ENCODE results near the gene PTPRD. TPM values are rescaled to one million over a fixed set of nuclear protein-coding genes. Genes with fewer than 3 reads are reported as not detected.

Gene PTPRD
- total RNA-seq, 1 experiment from 2014 or later, result 32.5 TPM

GRCh38 chr9:9913276-9913832 lies 699.4 kb downstream of the PTPRD start:
- Histone ChIP-seq H4K8ac (replicated peaks; ENCODE audit: insufficient read length, low read depth, low read length) (no peak overlapping the region), H4K20me1 (ENCODE audit: control insufficient read depth, insufficient read depth, insufficient read length) (no peaks in the 10 kb centered on the region), H3K56ac (ENCODE audit: insufficient read length, low read depth, low read length) (no peak overlapping the region), H3K27me3 (ENCODE audit: insufficient read depth, low read length) (no peaks in the 10 kb centered on the region), H2BK5ac (ENCODE audit: insufficient read length, low read length) (no peak overlapping the region), H2BK12ac (ENCODE audit: insufficient read length, low read depth, low read length) (no peak overlapping the region), H2BK15ac (ENCODE audit: low read depth, low read length) (no peak overlapping the region), H3K4me2 (ENCODE audit: insufficient read depth, insufficient read length, low read length) (no peak overlapping the region), H4K91ac (ENCODE audit: insufficient read length, low read depth, low read length) (no peak overlapping the region), H2BK20ac (ENCODE audit: low read depth, low read length, poor library complexity, severe bottlenecking) (no peak overlapping the region), H2AFZ (ENCODE audit: low read length) (no peak overlapping the region), H3K79me1 (ENCODE audit: insufficient read depth, low read depth, low read length, poor library complexity, severe bottlenecking) (no peaks in the 10 kb centered on the region), H3T11ph (ENCODE audit: low read length) (no peak overlapping the region), H3K23me2 (ENCODE audit: insufficient read length, low read depth, low read length, poor library complexity, severe bottlenecking) (no peaks in the 10 kb centered on the region), H3K4ac (ENCODE audit: low read depth, low read length) (no peak overlapping the region), H3K23ac (ENCODE audit: insufficient read length, low read depth, low read length) (no peak overlapping the region), H2BK120ac (ENCODE audit: low read depth, low read length, poor library complexity, severe bottlenecking) (no peak overlapping the region), H3K27ac (ENCODE audit: insufficient read length, low read depth, low read length) (no peak overlapping the region), H3K79me2 (ENCODE audit: insufficient read depth, low read length) (no peaks in the 10 kb centered on the region), H3K14ac (ENCODE audit: insufficient read depth, low read length) (no peak overlapping the region), H4K5ac (ENCODE audit: insufficient read length, low read depth, low read length) (no peak overlapping the region), H3K9ac (ENCODE audit: extremely low read depth, insufficient read length, low read length) (no peak overlapping the region), H3K9me3 (ENCODE audit: control insufficient read depth, low read depth, low read length) (no peaks in the 10 kb centered on the region), H3K4me1 (ENCODE audit: insufficient read depth, low read length) (no peaks in the 10 kb centered on the region), H3K18ac (ENCODE audit: insufficient read length, low read depth, low read length) (no peak overlapping the region), H2AK5ac (ENCODE audit: insufficient read length, low read length) (no peak overlapping the region)
- Mint-ChIP-seq H3K27ac (peak overlapping the region in 1 of 3 experiments; percentile 2; a peak in 3 of 7 replicates), H3K27me3 (ENCODE audit: low read depth) (no peaks in the 10 kb centered on the region), H3K9me3 (peaks cover 10 to 11% of the 10 kb centered on the region in 2 experiments), H3K36me3 (ENCODE audit: insufficient read depth in 1 of 3, low read depth in 3 of 3) (peaks cover 0 to 11% (median 2%) of the 10 kb centered on the region in 3 experiments; a peak in 2 of 7 replicates), H3K4me1 (no peaks in the 10 kb centered on the region), H3K4me3 (no peak overlapping the region)
- no CpG with 5 or more reads among the region's 1 CpG for WGBS (ENCODE audit: extremely low coverage, insufficient read length, low lambda C conversion rate)
- no peak for DNase-seq
- no peak for TF ChIP-seq CTCF (conservative IDR thresholded peaks at IDR 0.05)

Data from H9 (cell line).